Bladder microvascular endothelial cell (primary cell): Measurements from ENCODE around the gene MBTPS2. TPM values are rescaled to one million over a fixed set of nuclear protein-coding genes. Genes with fewer than 3 reads are reported as not detected.

Experiments
- total RNA-seq: library from RNA; depleted of rRNA; stranded (reverse); fragments of >200 nt; gene quantifications from 2 replicates; pipeline ENCODE4 v1.2.3, GENCODE V29; 2014

The MBTPS2 gene
- 2.9 and 11.0 TPM in 2 replicates for total RNA-seq

GRCh38 chrX:21839334-21840192 lies at the start of gene MBTPS2:
MBTPS2 (plus strand) TSS chrX:21839617; CDS start chrX:21839735, 118 bp downstream.

GRCh38 chrX:21855937-21856415 lies 16.6 kb downstream of the MBTPS2 start, which contains the start of gene YY2:
YY2 (plus strand) TSS chrX:21855987; CDS start chrX:21856485, 498 bp downstream.

Other genes starting within 250 kb of the MBTPS2 start
- not detected in 2 replicates for gene KLHL34, start 181.3 kb upstream of the MBTPS2 start, total RNA-seq
- gene SMPX, start 81.5 kb upstream of the MBTPS2 start, total RNA-seq: not detected in 2 replicates
- 0.97 and 3.6 TPM in 2 replicates for gene YY2, start 16.4 kb downstream of the MBTPS2 start, total RNA-seq
- gene SMS, start 101.1 kb downstream of the MBTPS2 start, total RNA-seq: 105 and 111 TPM in 2 replicates
- gene PHEX, start 192.7 kb downstream of the MBTPS2 start, total RNA-seq: 0.19 and 0.32 TPM in 2 replicates